Endothelial cell of umbilical vein (primary cell): ENCODE data around the gene SLC13A1. TPM values are rescaled to one million over a fixed set of nuclear protein-coding genes. Genes with fewer than 3 reads are reported as not detected.

ENCODE experiments used
- BruUV-seq: library from RNA; stranded (reverse); fragments of 400-500 nt; replicated peaks from 2 replicates; lab custom pipeline; 2021; lab: Mats Ljungman, UMichigan
- CTCF ChIA-PET: fragments of 300-600, 350-600 bp; sonication (Branson Sonifier 250); formaldehyde crosslinking; loops from one replicate; lab custom pipeline; 2021; ENCODE audit warnings: antibody characterized with exemption, inconsistent platforms; lab: Charles Lee
- POLR2A ChIA-PET: fragments of 300-600, 350-600 bp; sonication (Branson Sonifier 250); formaldehyde crosslinking; loops from one replicate; lab custom pipeline; 2021; ENCODE audit warnings: antibody characterized with exemption, inconsistent platforms; lab: Charles Lee
- DNase-seq: peaks from one replicate; pipeline ENCODE4 v3.0.0-alpha.2; 2011; ENCODE audit warnings: low read depth, low spot score
- FAIRE-seq: peaks from 2 replicates; lab custom pipeline; 2011; peaks lifted over from hg19 to GRCh38; lab: Jason Lieb, UNC
- H2AFZ ChIP-seq: 2 replicates; pipeline ENCODE4 v1.6.0; 2012; ENCODE audit warnings: low read depth, low read length, control low read depth, inconsistent platforms
- H3K27ac ChIP-seq: 2 replicates; pipeline ENCODE4 v1.5.1; 2011; ENCODE audit warnings: low read depth, mild to moderate bottlenecking, control low read depth, low read length, moderate library complexity; ENCODE audit not compliant: insufficient read depth
- H3K27me3 ChIP-seq, 2 experiments: 2 replicates each; pipeline versions ENCODE4 v1.6.0 to v1.6.1; 2011; ENCODE audit warnings: low read length in 2 of 2, mixed read lengths in 1 of 2; ENCODE audit not compliant: control insufficient read depth in 2 of 2, insufficient read depth in 2 of 2
- H3K36me3 ChIP-seq, 2 experiments: 2 replicates in 1 of 2; 3 replicates in 1 of 2; pipeline ENCODE4 v1.5.1; 2011; ENCODE audit warnings: low read length in 2 of 2, mild to moderate bottlenecking in 1 of 2, moderate library complexity in 1 of 2; ENCODE audit not compliant: control insufficient read depth in 2 of 2, insufficient read depth in 2 of 2; ENCODE audit errors: extremely low read depth in 1 of 2
- H3K4me1 ChIP-seq: 3 replicates; pipeline ENCODE4 v1.5.1; 2011; ENCODE audit warnings: mild to moderate bottlenecking, low read length; ENCODE audit not compliant: control insufficient read depth, insufficient read depth; ENCODE audit errors: extremely low read depth
- H3K4me2 ChIP-seq: 2 replicates; pipeline ENCODE4 v1.6.1; 2011; ENCODE audit warnings: low read length, control low read depth, mixed read lengths; ENCODE audit not compliant: insufficient read depth
- H3K4me3 ChIP-seq, 3 experiments: fragments of 200-600 bp in 1 of 3; sonication (generic), shearing (Covaris generic) in 1 of 3; replicated peaks in 1 of 3; 2 replicates each; pipeline ENCODE4 v1.5.1; 2011 to 2016; ENCODE audit warnings: control low read depth in 3 of 3, low read length in 3 of 3, mild to moderate bottlenecking in 2 of 3, inconsistent platforms in 1 of 3, low read depth in 1 of 3, moderate library complexity in 1 of 3; ENCODE audit not compliant: insufficient read depth in 1 of 3
- H3K79me2 ChIP-seq: 2 replicates; pipeline ENCODE4 v1.6.0; 2012; ENCODE audit warnings: low read length, inconsistent platforms; ENCODE audit not compliant: control insufficient read depth, insufficient read depth
- H3K9ac ChIP-seq: replicated peaks from 2 replicates; pipeline ENCODE3; 2011; ENCODE audit warnings: low read length, control low read depth; ENCODE audit not compliant: insufficient read depth; ENCODE audit errors: extremely low read depth
- H3K9me1 ChIP-seq: replicated peaks from 3 replicates; pipeline ENCODE4 v1.6.0; 2011; ENCODE audit warnings: mild to moderate bottlenecking, low read length; ENCODE audit not compliant: control insufficient read depth, insufficient read depth; ENCODE audit errors: extremely low read depth
- H3K9me3 ChIP-seq: replicated peaks from 2 replicates; pipeline ENCODE4 v1.5.1; 2012; ENCODE audit warnings: low read length, inconsistent platforms; ENCODE audit not compliant: control insufficient read depth, insufficient read depth
- H4K20me1 ChIP-seq: replicated peaks from 2 replicates; pipeline ENCODE3; 2011; ENCODE audit warnings: mild to moderate bottlenecking, low read length; ENCODE audit not compliant: control insufficient read depth, insufficient read depth; ENCODE audit errors: extremely low read depth
- EZH2 ChIP-seq: IDR thresholded peaks from 2 replicates; pipeline ENCODE4 v1.6.1; 2012; ENCODE audit warnings: borderline replicate concordance, low read depth, mild to moderate bottlenecking, moderate library complexity, low read length, inconsistent platforms; ENCODE audit not compliant: severe bottlenecking
- FOS ChIP-seq: IDR thresholded peaks from 2 replicates; pipeline ENCODE4 v1.6.1; 2011; ENCODE audit warnings: mild to moderate bottlenecking, low read length, moderate library complexity, borderline replicate concordance; ENCODE audit not compliant: insufficient read depth
- GATA2 ChIP-seq: IDR thresholded peaks from 2 replicates; pipeline ENCODE4 v1.7.0; 2011; ENCODE audit warnings: low read depth, mild to moderate bottlenecking, moderate library complexity, mixed read lengths, low read length; ENCODE audit not compliant: insufficient read length, insufficient read depth
- JUN ChIP-seq: IDR thresholded peaks from 2 replicates; pipeline ENCODE4 v1.6.1; 2011; ENCODE audit warnings: borderline replicate concordance, low read depth; ENCODE audit not compliant: insufficient read length, insufficient read depth
- MYC ChIP-seq: IDR thresholded peaks from one replicate; pipeline ENCODE4 v1.6.1; 2011; ENCODE audit warnings: mild to moderate bottlenecking, low read depth, low read length
- POLR2A ChIP-seq: IDR thresholded peaks from 2 replicates; pipeline ENCODE4 v1.6.1; 2012; ENCODE audit warnings: low read depth, mild to moderate bottlenecking, control low read depth, low read length
- POLR2AphosphoS5 ChIP-seq: IDR thresholded peaks from 2 replicates; pipeline ENCODE4 v1.6.1; 2012; ENCODE audit warnings: low read depth, mild to moderate bottlenecking, control low read depth, low read length, moderate library complexity; ENCODE audit not compliant: insufficient read depth
- dilution Hi-C: fragments of 300-500 bp; cut with MboI; formaldehyde crosslinking; loops from one replicate; pipeline ENCODE4 v1.15.0; 2019; ENCODE audit warnings: low sequenced_read_pairs; ENCODE audit not compliant: extremely low pct_ligation_motif_present
- intact Hi-C: fragments of 100-400 bp; cut with micrococcal nuclease; formaldehyde crosslinking; loops from one replicate; pipeline ENCODE4 v1.10.0; 2022
- polyA plus RNA-seq, 4 experiments: library from polyadenylated mRNA; depleted of rRNA in 3 of 4; stranded (reverse) in 3 of 4; unstranded in 1 of 4; fragments of >200 nt; gene quantifications; 2 replicates each; pipeline versions ENCODE4 v1.2.1 to v1.2.3, GENCODE V29; 2011 to 2012; ENCODE audit warnings: missing spikeins in 1 of 4
- total RNA-seq: library from RNA; stranded (reverse); gene quantifications from 2 replicates; pipeline ENCODE4 v1.2.3, GENCODE V29; 2021
- TF ChIP-seq, protein P1 (sequence below): IDR thresholded peaks from 2 replicates; pipeline ENCODE4 v1.6.1; 2011; ENCODE audit not compliant: insufficient read depth, insufficient read length
- TF ChIP-seq, protein P2 (sequence below), 2 donors: IDR thresholded peaks; 1 replicate in 1 of 2; 2 replicates in 1 of 2; pipeline ENCODE4 v1.5.1; 2011; ENCODE audit warnings: low read length in 2 of 2, mild to moderate bottlenecking in 2 of 2, moderate library complexity in 2 of 2, control low read depth in 1 of 2, inconsistent platforms in 1 of 2, low read depth in 1 of 2; ENCODE audit not compliant: insufficient read depth in 1 of 2; ENCODE audit errors: extremely low read depth in 1 of 2

SLC13A1 gene
- total and polyA plus RNA-seq, 2 donors (not counting 3 experiments of a cell fraction or from before 2014, with no cell fraction given): not detected

DNA sequence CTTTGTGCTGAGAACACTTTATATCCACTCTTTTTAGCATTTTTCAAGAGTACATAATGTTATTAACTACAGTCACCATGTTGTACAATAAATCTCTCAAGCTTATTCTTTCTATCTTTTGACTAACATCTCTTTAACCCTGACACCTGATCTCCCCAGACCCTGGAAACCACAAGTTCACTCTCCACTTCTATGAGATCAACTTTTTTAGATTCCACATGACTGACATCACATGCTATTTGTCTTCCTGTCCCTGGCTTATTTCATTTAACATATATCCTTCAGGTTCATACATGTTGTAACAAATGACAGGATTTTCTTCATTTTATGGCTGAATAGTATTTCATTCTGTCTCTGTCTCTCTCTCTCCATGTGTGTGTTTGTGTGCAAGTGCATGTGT is 15.5 kb downstream of the SLC13A1 start:
- no peaks in the 10 kb centered on the region for H4K20me1 ChIP-seq
- H3K9ac ChIP-seq: no peak overlapping the region
- no peaks in the 10 kb centered on the region for H3K79me2 ChIP-seq
- BruUV-seq: no TSS peak
- H3K27me3 ChIP-seq: no peaks in the 10 kb centered on the region
- H3K4me1 ChIP-seq: no peaks in the 10 kb centered on the region
- no peak for TF ChIP-seq POLR2A
- TF ChIP-seq JUN: no peak
- TF ChIP-seq, protein P1, sequence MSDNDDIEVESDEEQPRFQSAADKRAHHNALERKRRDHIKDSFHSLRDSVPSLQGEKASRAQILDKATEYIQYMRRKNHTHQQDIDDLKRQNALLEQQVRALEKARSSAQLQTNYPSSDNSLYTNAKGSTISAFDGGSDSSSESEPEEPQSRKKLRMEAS: no peak
- TF ChIP-seq MYC: no peak
- no peak for TF ChIP-seq FOS
- TF ChIP-seq POLR2AphosphoS5: no peak
- TF ChIP-seq EZH2: no peak
- TF ChIP-seq GATA2: no peak
- TF ChIP-seq, protein P2, sequence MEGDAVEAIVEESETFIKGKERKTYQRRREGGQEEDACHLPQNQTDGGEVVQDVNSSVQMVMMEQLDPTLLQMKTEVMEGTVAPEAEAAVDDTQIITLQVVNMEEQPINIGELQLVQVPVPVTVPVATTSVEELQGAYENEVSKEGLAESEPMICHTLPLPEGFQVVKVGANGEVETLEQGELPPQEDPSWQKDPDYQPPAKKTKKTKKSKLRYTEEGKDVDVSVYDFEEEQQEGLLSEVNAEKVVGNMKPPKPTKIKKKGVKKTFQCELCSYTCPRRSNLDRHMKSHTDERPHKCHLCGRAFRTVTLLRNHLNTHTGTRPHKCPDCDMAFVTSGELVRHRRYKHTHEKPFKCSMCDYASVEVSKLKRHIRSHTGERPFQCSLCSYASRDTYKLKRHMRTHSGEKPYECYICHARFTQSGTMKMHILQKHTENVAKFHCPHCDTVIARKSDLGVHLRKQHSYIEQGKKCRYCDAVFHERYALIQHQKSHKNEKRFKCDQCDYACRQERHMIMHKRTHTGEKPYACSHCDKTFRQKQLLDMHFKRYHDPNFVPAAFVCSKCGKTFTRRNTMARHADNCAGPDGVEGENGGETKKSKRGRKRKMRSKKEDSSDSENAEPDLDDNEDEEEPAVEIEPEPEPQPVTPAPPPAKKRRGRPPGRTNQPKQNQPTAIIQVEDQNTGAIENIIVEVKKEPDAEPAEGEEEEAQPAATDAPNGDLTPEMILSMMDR (IDR thresholded peaks at IDR 0.05; ENCODE audit: extremely low read depth in 1 of 2, insufficient read depth in 1 of 2, low read depth in 1 of 2, low read length in 2 of 2): no peak
- no peak for DNase-seq
- no peaks in the 10 kb centered on the region for H3K9me3 ChIP-seq
- no peak overlapping the region for H2AFZ ChIP-seq
- H3K4me2 ChIP-seq: no peak overlapping the region
- dilution Hi-C loops (no loop called here), intact Hi-C loops (no loop called here)
- FAIRE-seq: no peak
- H3K9me1 ChIP-seq: no peaks in the 10 kb centered on the region
- no peaks in the 10 kb centered on the region for H3K36me3 ChIP-seq
- H3K4me3 ChIP-seq: no peak overlapping the region
- H3K27ac ChIP-seq: no peak overlapping the region
- ChIA-PET CTCF (no interaction called here), POLR2A (no interaction called here)
